UCSD-AML1 (cell line): ENCODE data around the gene PTPRN2.

Experiments
- DNase-seq: peaks from one replicate; lab custom pipeline; 2025; ENCODE audit not compliant: unreplicated experiment; lab: John Stamatoyannopoulos, UW

PTPRN2 gene

GRCh38 chr7:157839226-157839625 is 748.4 kb downstream of the PTPRN2 start:
- no peak for DNase-seq

GRCh38 chr7:157837561-157837960 is 750.1 kb downstream of the PTPRN2 start:
- DNase-seq = no peak

- DNase-seq = no peak
Observed at GRCh38 chr7:157837047-157837446, 750.6 kb downstream of the PTPRN2 start.

GRCh38 chr7:157834501-157835163 is 753.0 kb downstream of the PTPRN2 start:
- no peak for DNase-seq

- DNase-seq = no peak
Observed at GRCh38 chr7:157832866-157833607, 754.6 kb downstream of the PTPRN2 start.

- no peak for DNase-seq
Observed at GRCh38 chr7:157832421-157832820, 755.2 kb downstream of the PTPRN2 start.

- no peak for DNase-seq
Observed at GRCh38 chr7:157832006-157832405, 755.6 kb downstream of the PTPRN2 start.

- DNase-seq = no peak
Observed at GRCh38 chr7:157831143-157831905, 756.3 kb downstream of the PTPRN2 start.

GRCh38 chr7:157830331-157830730 is 757.3 kb downstream of the PTPRN2 start:
- no peak for DNase-seq

GRCh38 chr7:157829491-157829890 is 758.1 kb downstream of the PTPRN2 start:
- no peak for DNase-seq

GRCh38 chr7:157828881-157829280 is 758.7 kb downstream of the PTPRN2 start:
- no peak for DNase-seq

- DNase-seq = no peak
Observed at GRCh38 chr7:157828190-157828589, 759.4 kb downstream of the PTPRN2 start.

- DNase-seq = no peak
Observed at GRCh38 chr7:157827863-157828160, 759.8 kb downstream of the PTPRN2 start.

GRCh38 chr7:157827045-157827862 is 760.4 kb downstream of the PTPRN2 start:
- no peak for DNase-seq

GRCh38 chr7:157826566-157826965 is 761.1 kb downstream of the PTPRN2 start:
- no peak for DNase-seq

- DNase-seq = no peak
Observed at GRCh38 chr7:157825325-157825724, 762.3 kb downstream of the PTPRN2 start.

GRCh38 chr7:157824819-157825121 is 762.9 kb downstream of the PTPRN2 start:
- no peak for DNase-seq

GRCh38 chr7:157824011-157824818 is 763.4 kb downstream of the PTPRN2 start:
- DNase-seq = no peak

- DNase-seq = no peak
Observed at GRCh38 chr7:157822688-157823031, 765.0 kb downstream of the PTPRN2 start.

GRCh38 chr7:157821959-157822687 is 765.5 kb downstream of the PTPRN2 start:
- no peak for DNase-seq
